HG02642 (cell line): Measurements from ENCODE around the gene OLFM1.
"Not testable (repeated sequence)": the region's sequence is repeated elsewhere in the genome, so short reads cannot be mapped to it uniquely, and the experiment has no call there.

ENCODE experiments used
- ATAC-seq: cut with Tn5 transposase; IDR thresholded peaks from one replicate; pipeline ENCODE4 v1.9.1; 2021; ENCODE audit warnings: mild to moderate bottlenecking; ENCODE audit not compliant: unreplicated experiment, poor library complexity

OLFM1 gene

DNA sequence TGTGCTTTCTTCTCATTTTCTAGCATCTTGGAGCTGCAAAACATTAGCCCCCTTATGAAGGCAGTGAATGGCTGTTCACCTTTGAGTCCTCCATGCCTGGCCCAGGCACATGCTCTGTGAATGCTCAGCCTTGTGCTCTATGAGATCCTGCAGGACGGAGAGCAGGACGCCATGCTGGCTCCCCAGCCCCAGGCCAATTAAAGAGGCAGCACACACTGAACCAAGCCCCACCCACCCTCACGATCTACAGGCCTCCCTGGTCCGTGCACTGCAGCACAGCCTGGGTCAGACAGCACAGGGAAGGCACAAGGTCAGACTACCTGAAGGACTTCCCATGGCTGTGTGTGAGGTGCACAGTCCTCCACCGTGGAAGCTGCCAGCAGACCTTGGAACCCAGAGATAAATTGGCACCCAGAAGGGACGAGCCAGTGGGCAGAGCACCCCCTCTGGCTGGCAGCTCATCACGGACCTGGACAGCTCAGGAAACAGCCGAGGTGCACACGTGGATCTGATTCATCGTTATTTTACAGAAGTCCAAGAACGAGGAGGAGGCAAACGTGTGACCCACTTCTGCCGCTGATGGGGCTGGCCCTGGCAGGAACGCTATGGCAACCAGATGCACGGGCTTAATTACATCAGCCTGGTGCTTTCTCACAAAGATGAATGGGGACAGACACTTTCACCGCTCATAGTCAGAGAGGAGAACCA lies 59.5 kb downstream of the OLFM1 start:
- ATAC-seq = no peak

DNA sequence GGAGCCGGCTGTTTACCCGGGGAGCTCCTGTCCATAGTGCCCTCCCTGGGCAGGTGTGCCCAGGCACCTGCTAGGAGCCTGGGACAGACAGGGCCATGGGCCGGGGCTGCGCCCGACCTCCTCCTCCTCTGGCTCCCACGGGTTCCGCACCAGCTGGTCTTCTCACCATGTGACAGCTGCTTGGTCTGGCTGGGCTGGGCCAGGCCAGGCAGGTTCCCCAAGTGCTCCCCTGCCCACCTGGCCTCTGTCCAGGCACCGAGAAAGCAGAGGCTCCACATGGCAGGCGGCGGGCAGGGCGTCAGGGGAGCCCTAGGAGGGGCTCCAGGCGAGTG lies 60.0 kb downstream of the OLFM1 start:
- no peak for ATAC-seq

DNA sequence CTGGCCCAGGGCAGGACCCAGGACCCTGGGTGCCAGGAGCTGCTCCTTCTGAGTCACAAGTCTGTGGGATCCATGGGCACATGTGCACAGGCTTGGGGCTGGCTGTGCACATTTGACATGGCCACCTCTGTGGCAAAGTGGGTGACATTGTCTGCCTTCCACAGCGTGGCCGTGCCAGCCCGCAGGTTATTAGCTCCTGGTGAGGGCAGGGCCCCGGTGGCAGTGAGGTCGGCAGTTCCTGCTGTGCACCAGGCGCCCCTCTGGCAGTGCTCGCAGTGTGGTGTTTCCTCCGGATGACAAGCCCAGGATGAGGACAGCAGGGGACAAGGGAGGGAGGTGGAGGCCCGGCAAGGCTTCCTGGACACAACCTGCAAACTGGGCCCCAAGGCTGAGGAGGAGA lies 60.5 kb downstream of the OLFM1 start:
- ATAC-seq = no peak

- no peak for ATAC-seq
Observed at GRCh38 chr9:135148386-135148785, 60.9 kb downstream of the OLFM1 start.

GRCh38 chr9:135149901-135150300 lies 62.4 kb downstream of the OLFM1 start:
- not testable (repeated sequence) for ATAC-seq

DNA sequence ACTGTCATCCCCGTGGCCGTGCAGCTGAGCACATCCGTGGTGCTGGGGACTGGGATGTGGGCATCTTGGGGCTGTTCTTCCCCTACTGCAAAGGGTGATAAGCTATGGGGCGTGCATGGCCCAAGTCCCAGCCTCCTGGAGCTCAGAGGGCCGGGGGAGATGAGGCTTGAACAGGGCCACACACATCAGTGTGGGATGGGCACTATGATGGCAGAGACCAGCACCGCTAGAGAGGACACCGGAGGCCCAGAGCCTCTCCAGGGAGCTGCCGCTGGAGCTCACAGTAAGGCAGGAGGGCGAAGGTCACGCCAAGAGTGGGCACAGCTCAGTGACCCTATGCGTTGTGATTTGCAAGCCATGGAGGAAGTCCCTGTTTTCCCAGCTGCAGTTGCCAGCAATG lies 63.5 kb downstream of the OLFM1 start:
- no peak for ATAC-seq

DNA sequence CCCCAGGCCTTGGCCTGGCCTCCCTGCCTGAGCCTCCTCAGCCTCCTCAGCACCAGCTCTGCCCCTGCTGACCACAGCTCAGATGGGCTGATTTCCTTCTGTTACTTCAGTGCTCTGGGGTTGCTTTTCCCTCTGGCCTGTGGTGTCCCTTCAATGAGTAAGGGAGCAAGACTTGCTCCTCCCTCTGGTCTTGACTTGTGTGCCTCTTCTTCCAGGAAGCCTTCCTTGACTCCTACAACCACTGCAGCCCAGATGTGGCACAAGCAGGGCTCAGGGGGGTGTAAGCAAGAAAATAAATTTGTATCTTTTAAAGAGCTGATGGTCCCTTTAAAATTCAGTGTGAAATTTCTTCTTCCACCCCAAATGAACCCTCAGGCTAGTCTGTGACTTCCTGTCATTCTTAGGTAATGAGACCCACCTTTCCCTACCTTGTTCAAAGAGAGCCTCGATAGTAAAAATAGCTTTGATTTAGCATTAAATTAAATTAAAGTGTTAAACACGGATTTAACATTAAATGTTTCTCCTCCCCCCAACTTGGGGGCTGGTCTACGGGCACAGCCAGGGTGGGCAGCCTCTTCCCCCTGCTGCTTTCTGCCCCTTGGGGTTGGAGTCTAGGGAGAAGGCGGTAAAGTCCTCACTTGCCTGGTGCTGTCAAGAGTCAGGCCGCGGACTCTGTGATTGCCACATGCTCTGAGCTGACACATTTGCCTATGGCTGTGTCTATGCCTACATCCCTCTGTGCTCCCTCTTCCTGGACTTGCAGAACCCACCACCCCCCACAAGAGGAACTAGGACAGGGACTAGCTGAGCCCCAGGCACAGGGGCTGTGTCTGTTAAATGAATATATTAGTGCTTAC lies 64.5 kb downstream of the OLFM1 start:
- no peak for ATAC-seq

DNA sequence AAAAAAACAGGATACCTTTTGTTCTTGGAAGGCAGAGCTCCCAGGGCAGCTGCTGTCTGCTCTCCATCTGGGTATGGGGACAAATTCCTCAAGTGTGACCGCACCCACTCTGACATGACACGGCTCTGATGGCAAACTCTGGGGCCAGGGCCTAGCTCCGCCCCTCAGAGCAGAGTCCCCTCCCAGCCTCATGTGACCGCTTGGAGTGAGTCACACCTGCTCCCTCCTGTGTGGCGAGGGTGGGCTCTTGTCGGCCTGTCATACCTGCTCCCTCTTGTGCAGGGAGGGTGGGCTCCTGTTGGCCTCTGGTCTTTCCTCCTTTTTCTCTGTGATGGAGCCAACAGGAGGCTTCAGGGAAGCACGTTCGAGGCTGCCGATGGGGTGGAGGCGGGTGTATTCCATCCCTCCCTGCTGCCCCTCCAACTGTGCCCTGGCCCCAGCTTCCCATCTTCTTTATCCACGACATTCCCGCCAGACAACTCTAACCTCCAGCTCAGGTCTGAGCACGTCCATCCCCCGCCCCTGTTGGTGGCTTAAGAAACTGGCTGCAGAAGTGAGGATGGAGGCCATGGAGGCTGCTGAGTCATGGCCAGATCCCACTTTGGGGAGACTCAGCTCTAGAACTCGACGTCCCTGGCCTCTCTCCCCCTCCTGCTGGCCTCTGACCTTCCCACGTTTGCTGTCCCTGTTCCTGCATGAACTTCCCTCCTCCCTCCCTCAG lies 65.3 kb downstream of the OLFM1 start:
- no peak for ATAC-seq

- ATAC-seq = no peak
Observed at GRCh38 chr9:135154050-135154615, 66.7 kb downstream of the OLFM1 start.

GRCh38 chr9:135155396-135155795 lies 67.9 kb downstream of the OLFM1 start:
- ATAC-seq = no peak

DNA sequence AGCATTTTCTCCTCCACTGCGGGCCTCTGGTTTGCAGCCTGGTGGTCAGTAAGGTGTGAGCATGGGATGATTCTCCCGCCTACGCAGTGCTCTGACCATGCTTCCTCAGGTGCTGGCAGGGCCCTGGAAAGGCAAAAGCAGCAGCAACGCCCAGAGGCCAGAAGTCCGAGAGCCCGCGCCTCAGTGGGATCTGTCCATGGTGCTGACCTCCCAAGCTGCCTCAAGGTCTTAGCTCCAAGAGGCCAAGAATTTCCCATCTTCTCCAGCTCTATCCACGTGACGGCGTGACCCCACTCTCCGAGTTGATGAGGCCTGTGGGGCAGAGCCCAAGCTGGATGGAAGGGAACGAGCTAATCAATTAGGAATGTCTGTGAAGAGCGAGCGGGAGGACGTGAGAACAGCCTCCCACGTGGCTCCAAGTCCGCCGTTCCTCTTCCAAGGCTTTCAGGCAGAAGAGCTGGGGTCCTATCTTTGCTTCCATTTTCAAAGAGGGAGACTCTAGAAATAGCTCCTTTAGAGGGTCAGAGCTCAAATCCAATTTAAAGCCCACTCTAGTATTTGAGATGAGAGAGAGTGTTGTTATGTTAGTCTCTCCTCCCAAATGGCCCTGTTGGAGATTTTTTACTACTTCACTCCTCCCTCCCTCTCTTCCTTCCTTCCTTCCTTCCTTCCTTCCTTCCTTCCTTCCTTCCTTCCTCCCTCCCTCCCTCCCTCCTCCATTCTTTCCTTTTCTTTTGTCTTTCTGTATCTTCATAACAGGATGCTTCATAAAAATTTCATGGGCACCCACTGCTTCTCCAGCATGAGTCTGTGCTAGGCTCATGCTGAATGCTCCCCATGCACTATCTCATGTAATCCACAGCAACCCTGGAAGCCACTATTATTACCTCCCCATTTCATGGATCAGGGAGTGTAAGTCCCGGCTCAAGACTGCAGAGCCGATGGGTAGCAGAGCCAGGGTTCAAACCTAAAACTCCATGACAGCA lies 69.3 kb downstream of the OLFM1 start:
- ATAC-seq = no peak

GRCh38 chr9:135157856-135158563 lies 70.5 kb downstream of the OLFM1 start:
- no peak for ATAC-seq

DNA sequence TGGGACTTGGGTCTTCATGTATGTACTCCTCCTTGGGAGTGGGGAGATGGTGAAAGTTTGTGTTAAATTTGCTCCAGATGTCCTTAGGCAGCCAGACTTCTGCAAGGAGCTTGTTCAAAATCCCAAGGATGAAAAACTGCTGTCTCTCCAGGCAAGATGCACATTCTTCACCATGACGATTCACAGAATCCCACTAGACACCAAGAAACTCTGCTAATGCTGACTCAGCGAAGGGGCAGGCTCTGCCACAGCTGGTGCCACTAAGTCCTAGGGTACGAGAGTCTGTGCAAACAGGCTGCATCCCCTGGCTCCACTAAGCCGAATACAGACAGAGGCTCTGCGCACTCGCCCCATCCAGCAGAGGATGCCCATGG lies 71.1 kb downstream of the OLFM1 start:
- no peak for ATAC-seq

DNA sequence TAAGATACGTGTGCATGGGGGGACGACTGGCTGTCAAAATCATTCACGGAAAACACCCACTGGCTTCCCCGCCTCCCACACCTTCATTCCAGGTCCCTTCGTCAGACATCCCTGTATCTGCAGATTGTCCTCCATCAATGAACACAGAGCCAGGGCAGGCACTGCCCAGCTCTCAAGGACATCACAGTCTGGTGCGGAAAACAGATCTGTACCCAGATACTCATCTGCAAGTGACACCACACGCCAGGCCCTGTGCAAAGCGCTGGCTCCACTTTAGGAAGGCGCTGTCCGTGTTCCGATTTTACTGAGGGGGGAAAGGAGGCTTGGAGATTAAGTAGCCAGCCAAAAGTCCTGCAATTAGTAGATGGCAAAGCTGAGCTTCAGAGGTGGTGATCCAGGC lies 72.3 kb downstream of the OLFM1 start:
- ATAC-seq = no peak

- ATAC-seq = no peak
Observed at GRCh38 chr9:135160862-135161261, 73.4 kb downstream of the OLFM1 start.

GRCh38 chr9:135162599-135162998 lies 75.1 kb downstream of the OLFM1 start:
- not testable (repeated sequence) for ATAC-seq

DNA sequence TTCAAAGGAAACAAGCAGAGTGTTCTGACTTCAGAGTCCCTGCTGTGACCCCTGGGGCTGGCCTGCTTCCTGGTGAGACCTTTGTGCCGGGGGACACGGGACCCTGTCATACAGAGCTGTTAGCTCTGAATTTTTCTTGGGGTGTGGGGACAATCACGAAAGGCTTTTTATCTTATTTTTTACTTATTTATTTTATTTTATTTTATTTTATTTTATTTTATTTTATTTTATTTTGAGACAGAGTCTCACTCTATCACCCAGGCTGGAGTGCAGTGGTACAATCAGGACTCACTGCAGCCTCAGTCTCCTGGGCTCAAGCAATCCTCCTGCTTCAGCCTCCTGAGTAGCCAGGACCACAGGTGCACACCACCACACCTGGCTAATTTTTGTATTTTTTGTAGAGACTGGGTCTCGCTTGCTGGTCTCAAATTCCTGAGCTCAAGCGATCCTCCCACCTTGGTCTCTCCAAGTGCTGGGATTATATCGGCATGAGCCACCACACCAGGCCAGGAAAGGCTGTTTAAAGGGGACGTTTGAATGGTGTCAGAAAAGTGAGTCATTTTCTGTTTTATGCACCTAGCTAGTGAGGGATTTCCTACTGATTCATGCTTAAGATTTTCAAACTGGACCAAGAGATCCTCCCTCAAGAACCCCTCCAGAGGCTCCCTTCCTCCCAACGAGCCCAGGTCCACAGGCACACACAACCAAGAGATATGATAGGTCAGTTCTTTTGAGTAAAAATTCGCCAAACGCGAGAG lies 75.7 kb downstream of the OLFM1 start:
- no peak for ATAC-seq

DNA sequence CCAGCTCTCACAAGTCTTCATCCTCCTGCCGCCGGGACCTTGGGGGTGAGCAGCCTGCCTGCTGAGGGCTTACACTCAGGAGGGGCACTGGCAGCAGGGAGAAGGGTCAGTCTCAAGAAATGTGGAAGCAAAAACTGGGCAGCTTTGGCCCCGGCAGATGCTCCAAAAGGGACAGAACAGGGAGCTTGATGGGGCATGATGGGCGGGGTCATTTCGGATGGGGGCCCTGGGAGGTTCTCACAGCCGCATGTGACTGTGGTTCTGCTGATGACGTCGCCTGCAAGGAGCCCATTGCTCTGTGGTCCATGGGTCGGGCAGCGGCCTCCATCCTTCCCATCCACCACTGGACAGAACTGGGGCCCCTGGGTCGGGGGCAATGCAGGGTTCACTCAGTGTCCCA lies 76.6 kb downstream of the OLFM1 start:
- no peak for ATAC-seq
